Measurements from ENCODE around the gene ANKRD44. TPM values are rescaled to one million over a fixed set of nuclear protein-coding genes. Genes with fewer than 3 reads are reported as not detected.
"Not testable (repeated sequence)": the region's sequence is repeated elsewhere in the genome, so short reads cannot be mapped to it uniquely, and the experiment has no call there.

Gene ANKRD44
- total RNA-seq, 1 donor from 2014 or later, result 4.0 TPM

DNA sequence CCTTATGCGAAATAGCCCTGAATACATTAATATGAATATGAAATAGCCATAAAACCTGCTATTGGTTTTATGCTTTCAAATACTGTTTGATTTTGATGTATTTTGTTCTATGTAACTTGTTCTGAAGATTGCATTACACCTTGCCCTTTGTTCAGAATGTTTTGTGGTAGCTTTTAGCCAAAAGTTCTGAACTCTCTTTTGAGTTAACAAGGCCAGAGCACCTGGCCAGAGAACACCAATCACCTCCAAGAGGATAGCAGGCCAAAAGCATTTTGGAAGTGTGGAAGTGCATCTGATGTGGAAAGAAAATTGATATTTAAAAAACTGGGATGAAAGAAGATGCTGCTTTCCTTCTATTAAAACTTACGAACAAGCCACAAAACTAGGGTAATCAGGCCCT, 297.5 kb downstream of the ANKRD44 start:
- H3K9me3 Mint-ChIP-seq (ENCODE audit: low read depth), result no peaks in the 10 kb centered on the region
- H3K27ac Mint-ChIP-seq, result no peak overlapping the region
- H3K4me3 Mint-ChIP-seq (ENCODE audit: low read depth), result no peak overlapping the region
- DNase-seq (ENCODE audit: low spot score, unreplicated experiment), result no peak
- TF ChIP-seq, protein P1, sequence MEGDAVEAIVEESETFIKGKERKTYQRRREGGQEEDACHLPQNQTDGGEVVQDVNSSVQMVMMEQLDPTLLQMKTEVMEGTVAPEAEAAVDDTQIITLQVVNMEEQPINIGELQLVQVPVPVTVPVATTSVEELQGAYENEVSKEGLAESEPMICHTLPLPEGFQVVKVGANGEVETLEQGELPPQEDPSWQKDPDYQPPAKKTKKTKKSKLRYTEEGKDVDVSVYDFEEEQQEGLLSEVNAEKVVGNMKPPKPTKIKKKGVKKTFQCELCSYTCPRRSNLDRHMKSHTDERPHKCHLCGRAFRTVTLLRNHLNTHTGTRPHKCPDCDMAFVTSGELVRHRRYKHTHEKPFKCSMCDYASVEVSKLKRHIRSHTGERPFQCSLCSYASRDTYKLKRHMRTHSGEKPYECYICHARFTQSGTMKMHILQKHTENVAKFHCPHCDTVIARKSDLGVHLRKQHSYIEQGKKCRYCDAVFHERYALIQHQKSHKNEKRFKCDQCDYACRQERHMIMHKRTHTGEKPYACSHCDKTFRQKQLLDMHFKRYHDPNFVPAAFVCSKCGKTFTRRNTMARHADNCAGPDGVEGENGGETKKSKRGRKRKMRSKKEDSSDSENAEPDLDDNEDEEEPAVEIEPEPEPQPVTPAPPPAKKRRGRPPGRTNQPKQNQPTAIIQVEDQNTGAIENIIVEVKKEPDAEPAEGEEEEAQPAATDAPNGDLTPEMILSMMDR (IDR thresholded peaks at IDR 0.05; ENCODE audit: unreplicated experiment), result no peak
- H3K4me1 Mint-ChIP-seq (ENCODE audit: low read depth), result peaks cover 4% of the 10 kb centered on the region
- no peaks in the 10 kb centered on the region for H3K36me3 Mint-ChIP-seq (ENCODE audit: insufficient read depth)
- no peaks in the 10 kb centered on the region for H3K27me3 Mint-ChIP-seq

DNA sequence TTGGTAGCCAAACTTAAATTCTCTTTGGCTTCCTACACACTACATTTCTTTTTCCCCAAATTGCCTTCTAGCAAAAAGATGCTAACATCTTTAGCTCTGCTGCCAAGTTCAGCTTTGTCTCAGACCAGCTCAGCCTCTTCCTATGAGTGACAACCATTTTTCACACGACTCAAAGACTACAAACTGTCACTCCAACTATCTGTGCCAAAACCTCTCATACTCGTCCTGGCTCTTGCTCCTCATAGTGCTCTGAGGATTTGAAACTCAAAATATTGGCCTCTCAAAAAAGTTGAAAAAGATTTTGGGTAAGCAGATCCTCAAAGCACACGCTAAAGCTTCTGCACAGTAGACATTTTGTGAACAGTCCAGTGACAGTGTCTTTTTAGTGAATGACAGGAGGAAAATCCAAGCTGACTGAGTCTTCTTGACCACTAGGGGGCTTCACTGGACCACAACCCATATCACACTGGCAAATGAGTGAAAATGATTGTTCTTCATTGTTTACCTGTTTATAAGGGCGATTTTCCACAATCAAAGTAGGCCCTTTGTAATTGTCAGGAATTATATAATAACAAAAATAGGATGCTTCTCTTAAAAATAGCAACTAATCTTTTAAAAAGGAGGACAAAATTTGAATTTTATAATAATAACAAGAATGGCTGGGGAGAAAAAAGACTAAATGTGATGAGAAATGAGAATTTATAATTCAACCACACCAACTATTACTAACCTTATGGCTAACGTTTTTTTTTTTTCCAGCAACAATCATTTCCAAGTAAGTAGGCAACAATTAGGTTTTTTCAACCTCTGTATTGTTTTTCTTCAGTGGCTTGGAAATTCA, 298.6 kb downstream of the ANKRD44 start:
- H3K36me3 Mint-ChIP-seq (ENCODE audit: insufficient read depth), result no peaks in the 10 kb centered on the region
- no peak overlapping the region for H3K4me3 Mint-ChIP-seq (ENCODE audit: low read depth)
- H3K27me3 Mint-ChIP-seq, result no peaks in the 10 kb centered on the region
- H3K27ac Mint-ChIP-seq, result no peak overlapping the region
- H3K9me3 Mint-ChIP-seq (ENCODE audit: low read depth), result no peaks in the 10 kb centered on the region
- TF ChIP-seq, protein P1 (IDR thresholded peaks at IDR 0.05; ENCODE audit: unreplicated experiment), result peak; percentile 94
- peaks cover 5% of the 10 kb centered on the region for H3K4me1 Mint-ChIP-seq (ENCODE audit: low read depth)
- DNase-seq (ENCODE audit: low spot score, unreplicated experiment), result no peak

DNA sequence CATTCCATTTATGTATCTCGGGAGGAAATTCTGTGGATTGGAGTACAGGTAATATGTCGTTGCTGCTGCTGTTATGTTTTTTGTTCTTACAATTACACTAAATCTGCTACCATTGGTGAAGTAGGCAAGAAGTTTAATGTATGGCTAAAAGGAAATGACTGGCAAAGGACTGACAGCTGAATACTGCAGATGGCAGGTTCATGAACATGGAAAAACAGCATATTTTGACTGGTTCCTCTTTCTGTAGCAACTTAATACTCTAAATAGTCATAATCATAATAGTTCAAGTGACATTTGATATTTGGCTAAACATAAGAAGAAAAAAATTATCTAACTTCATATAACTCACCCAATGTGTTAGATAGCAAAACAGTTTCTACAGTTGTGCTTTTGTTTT, 299.6 kb downstream of the ANKRD44 start:
- no peak for DNase-seq (ENCODE audit: low spot score, unreplicated experiment)
- H3K27me3 Mint-ChIP-seq, result no peaks in the 10 kb centered on the region
- H3K27ac Mint-ChIP-seq, result peak overlapping the region; percentile 10
- no peaks in the 10 kb centered on the region for H3K9me3 Mint-ChIP-seq (ENCODE audit: low read depth)
- no peaks in the 10 kb centered on the region for H3K36me3 Mint-ChIP-seq (ENCODE audit: insufficient read depth)
- H3K4me3 Mint-ChIP-seq (ENCODE audit: low read depth), result no peak overlapping the region
- TF ChIP-seq, protein P1 (IDR thresholded peaks at IDR 0.05; ENCODE audit: unreplicated experiment), result no peak
- H3K4me1 Mint-ChIP-seq (ENCODE audit: low read depth), result peaks cover 12% of the 10 kb centered on the region

DNA sequence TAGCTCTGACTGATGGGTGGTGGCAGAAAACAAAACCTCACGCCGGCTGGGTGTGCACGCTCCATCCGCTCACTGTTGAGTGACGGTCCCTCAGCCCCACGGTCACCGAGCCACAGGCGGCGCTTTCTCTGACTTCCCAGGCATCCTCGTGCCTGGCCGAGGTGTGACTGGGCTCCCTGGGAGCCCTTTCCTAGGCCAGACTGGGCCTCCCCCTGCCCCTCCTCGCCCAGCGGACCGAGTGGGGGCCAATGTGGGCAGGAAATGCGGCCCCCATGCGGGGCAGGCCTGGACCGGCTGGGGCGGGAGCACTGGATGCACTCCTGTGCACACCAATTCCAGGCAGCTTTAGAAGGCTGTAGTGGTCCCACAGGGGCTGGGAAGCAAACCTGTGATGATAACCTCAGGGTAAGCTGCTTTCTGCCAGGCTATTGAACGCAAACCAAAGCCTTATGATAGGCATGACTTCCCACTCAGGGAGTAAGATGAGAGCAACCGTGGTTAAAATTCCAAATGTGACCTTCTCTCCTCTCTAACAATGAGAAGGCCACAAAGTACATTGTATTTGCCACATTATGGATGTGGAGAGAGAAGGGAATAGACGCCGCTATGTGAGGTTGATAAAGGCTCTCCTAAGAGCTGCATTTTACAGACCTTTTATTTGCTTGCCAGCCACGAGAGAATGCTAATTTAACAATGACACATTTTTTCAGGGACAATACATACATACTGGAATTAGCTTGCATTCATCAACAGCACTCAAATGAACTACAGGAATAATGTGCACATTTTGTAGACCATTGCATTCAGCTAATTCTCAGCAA, 300.2 kb downstream of the ANKRD44 start:
- H3K27me3 Mint-ChIP-seq, result no peaks in the 10 kb centered on the region
- TF ChIP-seq, protein P1 (IDR thresholded peaks at IDR 0.05; ENCODE audit: unreplicated experiment), result no peak
- DNase-seq (ENCODE audit: low spot score, unreplicated experiment), result no peak
- peaks cover 17% of the 10 kb centered on the region for H3K4me1 Mint-ChIP-seq (ENCODE audit: low read depth)
- no peaks in the 10 kb centered on the region for H3K36me3 Mint-ChIP-seq (ENCODE audit: insufficient read depth)
- no peak overlapping the region for H3K4me3 Mint-ChIP-seq (ENCODE audit: low read depth)
- H3K9me3 Mint-ChIP-seq (ENCODE audit: low read depth), result no peaks in the 10 kb centered on the region
- H3K27ac Mint-ChIP-seq, result peak overlapping the region; percentile 10

DNA sequence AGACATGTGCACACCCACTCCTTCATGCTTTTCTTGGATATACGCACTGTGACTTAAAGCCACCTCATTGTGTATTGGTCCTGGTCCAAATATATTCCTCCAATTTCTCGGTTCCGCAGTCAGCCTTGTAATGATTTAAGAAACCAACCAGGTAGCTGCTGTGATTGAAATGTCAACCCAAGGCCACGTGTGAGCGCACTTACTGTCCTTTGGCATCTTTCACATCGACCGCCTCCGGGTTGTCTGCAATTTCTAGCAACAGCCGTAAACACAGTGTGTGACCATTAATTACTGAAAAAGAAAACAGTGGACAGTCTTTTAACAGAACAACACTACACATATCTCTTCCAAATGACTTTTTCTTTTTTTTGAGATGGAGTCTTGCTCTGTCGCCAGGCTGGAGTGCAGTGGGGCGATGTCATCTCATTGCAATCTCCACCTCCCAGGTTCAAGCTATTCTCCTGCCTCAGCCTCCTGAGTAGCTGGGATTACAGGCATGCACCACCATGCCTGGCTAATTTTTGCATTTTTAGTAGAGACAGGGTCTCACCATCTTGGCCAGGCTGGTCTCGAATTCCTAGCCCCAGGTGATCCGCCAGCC, 301.7 kb downstream of the ANKRD44 start:
- not testable (repeated sequence) for H3K9me3 Mint-ChIP-seq (ENCODE audit: low read depth); DNase-seq (ENCODE audit: low spot score, unreplicated experiment); H3K4me3 Mint-ChIP-seq (ENCODE audit: low read depth); H3K36me3 Mint-ChIP-seq (ENCODE audit: insufficient read depth); H3K27me3 Mint-ChIP-seq; H3K27ac Mint-ChIP-seq
- H3K4me1 Mint-ChIP-seq (ENCODE audit: low read depth), result peaks cover 22% of the 10 kb centered on the region
